Spleen (tissue), 11 donors: ENCODE results near the gene ZFP30. TPM values are rescaled to one million over a fixed set of nuclear protein-coding genes. Genes with fewer than 3 reads are reported as not detected.
A peak's percentile ranks its signal among the peaks of the same experiment; 100 is the strongest.

Experiments used
- DNase-seq: peaks from one replicate; pipeline ENCODE4 v3.0.0-alpha.2; 2020
- H3K27ac ChIP-seq, 8 donors: fragments of 200-600 bp; sonication (generic) in 7 of 8; 1 replicate in 4 of 8; 2 replicates in 4 of 8; pipeline versions ENCODE4 v1.5.0 to v1.8.0; 2016 to 2021; ENCODE audit warnings: inconsistent platforms in 4 of 8, mild to moderate bottlenecking in 4 of 8, moderate library complexity in 1 of 8
- H3K27me3 ChIP-seq, 7 donors: fragments of 200-600 bp; sonication (generic) in 6 of 7; replicated peaks in 1 of 7; 1 replicate in 4 of 7; 2 replicates in 3 of 7; pipeline versions ENCODE4 v1.5.0 to v1.8.0; 2016 to 2021; ENCODE audit warnings: inconsistent platforms in 3 of 7, mild to moderate bottlenecking in 1 of 7
- H3K36me3 ChIP-seq, 6 donors: fragments of 200-600 bp; sonication (generic) in 5 of 6; 1 replicate in 4 of 6; 2 replicates in 2 of 6; pipeline versions ENCODE4 v1.5.0 to v1.8.0; 2016 to 2021; ENCODE audit warnings: inconsistent platforms in 2 of 6
- H3K4me1 ChIP-seq, 6 donors: fragments of 200-600 bp; sonication (generic) in 5 of 6; 1 replicate in 3 of 6; 2 replicates in 3 of 6; pipeline versions ENCODE4 v1.5.0 to v1.8.0; 2016 to 2021; ENCODE audit warnings: inconsistent platforms in 3 of 6
- H3K4me3 ChIP-seq, 8 donors: fragments of 200-600 bp; sonication (generic) in 7 of 8; 1 replicate in 4 of 8; 2 replicates in 4 of 8; pipeline versions ENCODE4 v1.5.0 to v1.8.0; 2016 to 2021; ENCODE audit warnings: inconsistent platforms in 4 of 8, mild to moderate bottlenecking in 4 of 8, moderate library complexity in 2 of 8
- H3K9me3 ChIP-seq, 8 donors: fragments of 200-600 bp; sonication (generic) in 7 of 8; 1 replicate in 4 of 8; 2 replicates in 4 of 8; pipeline versions ENCODE4 v1.5.0 to v1.8.0; 2016 to 2021; ENCODE audit warnings: inconsistent platforms in 4 of 8
- CTCF ChIP-seq, 11 experiments: fragments of 200-600 bp in 7 of 11; fragments of 450-650 bp in 4 of 11; sonication (generic) in 4 of 11; IDR thresholded peaks in 8 of 11; conservative IDR thresholded peaks in 3 of 11; 1 replicate in 7 of 11; 2 replicates in 4 of 11; pipeline versions ENCODE4 v1.4.0 to v1.8.0; 2016 to 2021; ENCODE audit warnings: antibody characterized with exemption in 11 of 11, inconsistent platforms in 4 of 11, mild to moderate bottlenecking in 1 of 11
- POLR2A ChIP-seq, 3 donors: fragments of 450-650 bp; IDR thresholded peaks; one replicate each; pipeline ENCODE4 v1.5.1; 2017; ENCODE audit warnings: antibody characterized with exemption in 3 of 3, mild to moderate bottlenecking in 1 of 3
- POLR2AphosphoS5 ChIP-seq, 3 donors: sonication (generic); formaldehyde crosslinking; IDR thresholded peaks; one replicate each; pipeline ENCODE4 v1.5.1; 2017; ENCODE audit warnings: antibody characterized with exemption in 3 of 3
- WGBS, 5 donors: extraction: QIAGEN DNeasy Blood & Tissue Kit in 3 of 5; methylation state at CpG; one replicate each; pipeline versions ENCODE4 v1.1.5 to v1.1.7; 2013 to 2018; 5-methylcytosine and 5-hydroxymethylcytosine counted together
- intact Hi-C: fragments of 100-400 bp; cut with DNase I; formaldehyde crosslinking; loops from one replicate; pipeline ENCODE4 v1.15.0; 2023; ENCODE audit warnings: low total_unique reads
- polyA plus RNA-seq, 3 donors: library from polyadenylated mRNA; stranded (reverse); fragments of 200-250 nt; gene quantifications; one replicate each; pipeline ENCODE4 v1.2.1, GENCODE V29; 2013
- total RNA-seq, 7 donors: library from RNA; depleted of rRNA in 3 of 7; stranded (reverse); fragments of >200 nt in 3 of 7; fragmentation: NEBNext Ultra II Directional in 4 of 7; extraction: Animal tissue kit (Norgen Biotek cat#: 25700) in 4 of 7; gene quantifications; one replicate each; pipeline versions ENCODE4 v1.1.0 to v1.2.1, GENCODE V29; 2016 to 2021
- donor health status: healthy with polysubstance abuse.
- donor health status: DM: no; HTN: no; CAD: no; lungs with moderate emphysema.
- donor health status: DM: no; HTN: no; CAD: no.
- donor health status: Bipolar disorder and iron deficiency.
- donor health status: healthy.
- donor health status: DM: no; HTN: no; CAD: no.
- donor health status: DM: yes; HTN: yes; CAD: no.

The ZFP30 gene
- total and polyA plus RNA-seq, 10 donors: 2.7 to 14.8 (median 11.3) TPM

- 0 to 3% (median 1%) methylated on average over 14 to 20 of the region's 20 CpGs for WGBS, 5 donors
- Histone ChIP-seq H3K4me1 (peaks cover 12 to 33% (median 21%) of the 10 kb centered on the region in 6 donors), H3K9me3 (peaks cover 0 to 29% (median 22%) of the 10 kb centered on the region in 8 donors), H3K27ac (peak overlapping the region; percentile 80 to 97 (median 91)), H3K36me3 (peaks cover 0 to 51% (median 19%) of the 10 kb centered on the region in 6 donors), H3K4me3 (peak overlapping the region; percentile 41 to 90 (median 70)), H3K27me3 (no peaks in the 10 kb centered on the region)
- DNase-seq: peak; percentile 87
- no peak for TF ChIP-seq POLR2A (IDR thresholded peaks at IDR 0.05)
- no peak for TF ChIP-seq POLR2AphosphoS5 (IDR thresholded peaks at IDR 0.05)
- no peak for TF ChIP-seq CTCF (IDR thresholded peaks at IDR 0.05 in 8 of 11, conservative IDR thresholded peaks at IDR 0.05 in 3 of 11)
- intact Hi-C loops: no loop called here
Measured at GRCh38 chr19:37594982-37595382, 60.3 kb downstream of the ZFP30 start.

- Histone ChIP-seq H3K4me1 (peaks cover 12 to 33% (median 21%) of the 10 kb centered on the region in 6 donors), H3K36me3 (peaks cover 0 to 51% (median 13%) of the 10 kb centered on the region in 6 donors), H3K27ac (peak within 1 kb of the TSS; percentile 80 to 97 (median 91)), H3K9me3 (peaks cover 2 to 25% (median 18%) of the 10 kb centered on the region in 8 donors), H3K4me3 (peak within 1 kb of the TSS; percentile 41 to 90 (median 70)), H3K27me3 (no peaks in the 10 kb centered on the region)
- TF ChIP-seq CTCF (IDR thresholded peaks at IDR 0.05 in 8 of 11, conservative IDR thresholded peaks at IDR 0.05 in 3 of 11) (peak in 1 of 11 experiments; percentile 19), POLR2AphosphoS5 (IDR thresholded peaks at IDR 0.05) (peak; percentile 91 to 96 (median 92)), POLR2A (IDR thresholded peaks at IDR 0.05) (peak in 2 of 3 donors; percentile 7 to 70)
- intact Hi-C loops: no loop called here
- 0 to 1% (median 1%) methylated on average over 40 to 53 of the region's 53 CpGs for WGBS, 5 donors
- DNase-seq: peak; percentile 97
Measured at GRCh38 chr19:37594304-37594981, 60.8 kb downstream of the ZFP30 start, which contains the start of the genes ZNF540 and ZNF571. Gene ZNF540, plus strand, starts transcription at chr19:37594876. Its CDS starts 3,572 bp downstream, at chr19:37598448. Gene ZNF571, minus strand, starts transcription at chr19:37594792. Its CDS starts 8,116 bp downstream, at chr19:37586676.

- no peak for TF ChIP-seq CTCF (IDR thresholded peaks at IDR 0.05 in 8 of 11, conservative IDR thresholded peaks at IDR 0.05 in 3 of 11)
- no peak for TF ChIP-seq POLR2A (IDR thresholded peaks at IDR 0.05)
- no peak for TF ChIP-seq POLR2AphosphoS5 (IDR thresholded peaks at IDR 0.05)
- no peak for DNase-seq
- intact Hi-C loops: no loop called here
Measured at GRCh38 chr19:37593996-37594303, 61.3 kb downstream of the ZFP30 start.

GRCh38 chr19:37583340-37583739 is 71.9 kb downstream of the ZFP30 start:
- H3K9me3 ChIP-seq: peaks cover 0 to 35% (median 0%) of the 10 kb centered on the region in 8 donors
- intact Hi-C loops: no loop called here
- 76 to 91% (median 87%) methylated on average over 2 of the region's 2 CpGs for WGBS, 5 donors

More at GRCh38 chr19:37593996-37594303, 61.3 kb downstream of the ZFP30 start:
- Histone ChIP-seq H3K4me1 (peaks cover 12 to 33% (median 21%) of the 10 kb centered on the region in 6 donors), H3K36me3 (peaks cover 0 to 50% (median 9%) of the 10 kb centered on the region in 6 donors), H3K4me3 (peak overlapping the region; percentile 41 to 90 (median 70)), H3K27ac (peak overlapping the region; percentile 80 to 97 (median 91)), H3K27me3 (no peaks in the 10 kb centered on the region), H3K9me3 (peaks cover 3 to 28% (median 13%) of the 10 kb centered on the region in 8 donors)
- 2 to 5% (median 2%) methylated on average over 9 of the region's 9 CpGs for WGBS, 5 donors

More at GRCh38 chr19:37583340-37583739, 71.9 kb downstream of the ZFP30 start:
- Histone ChIP-seq H3K4me3 (peak overlapping the region in 1 of 8 donors; percentile 30), H3K4me1 (no peaks in the 10 kb centered on the region), H3K27ac (no peak overlapping the region), H3K27me3 (no peaks in the 10 kb centered on the region), H3K36me3 (peaks cover 4 to 99% (median 76%) of the 10 kb centered on the region in 6 donors)
- TF ChIP-seq POLR2AphosphoS5 (IDR thresholded peaks at IDR 0.05) (no peak), POLR2A (IDR thresholded peaks at IDR 0.05) (no peak), CTCF (IDR thresholded peaks at IDR 0.05 in 8 of 11, conservative IDR thresholded peaks at IDR 0.05 in 3 of 11) (no peak)
- DNase-seq: no peak
